NCI-H2081 (cell line): ENCODE results near the gene GNG10.
"Not testable (repeated sequence)": the region's sequence is repeated elsewhere in the genome, so short reads cannot be mapped to it uniquely, and the experiment has no call there.

Experiments
- DNase-seq, 2 experiments: peaks; one replicate each; lab custom pipeline; 2025; lab: John Stamatoyannopoulos, UW

The GNG10 gene

DNA sequence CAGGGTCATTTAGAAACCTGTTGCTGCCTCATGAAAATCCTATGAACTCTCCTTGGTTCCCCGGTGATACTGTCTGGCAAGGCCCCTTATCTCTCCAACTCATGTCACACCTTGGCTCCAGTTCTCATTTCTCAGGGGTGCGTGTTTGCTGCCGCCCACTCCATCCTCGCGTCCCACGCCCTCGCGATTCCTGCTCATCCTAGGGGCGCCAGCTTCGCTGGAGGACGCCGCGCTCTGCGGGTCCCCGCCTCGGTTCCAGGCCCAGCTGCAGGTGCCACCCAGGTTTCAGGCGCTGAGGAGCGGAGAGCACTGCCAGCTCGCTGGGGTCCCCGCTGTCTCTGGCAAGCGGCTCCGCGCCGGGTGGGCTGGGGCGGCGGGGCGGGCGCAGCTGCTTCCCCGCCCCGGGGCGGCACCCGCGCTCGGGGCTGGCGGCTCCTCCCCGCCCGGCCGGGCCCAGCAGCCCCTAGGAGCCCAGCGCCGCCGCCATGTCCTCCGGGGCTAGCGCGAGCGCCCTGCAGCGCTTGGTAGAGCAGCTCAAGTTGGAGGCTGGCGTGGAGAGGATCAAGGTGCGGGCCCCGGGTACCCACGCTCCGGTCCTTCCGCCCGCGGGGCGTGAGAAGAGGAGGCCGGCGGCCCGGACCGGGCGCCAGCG lies at the start of gene GNG10:
Gene GNG10 (plus strand): TSS at position 456 of the 652 bp plus-strand sequence. CDS start 30 bp downstream, at position 486.
- peak; percentile 52 to 76 for DNase-seq

GRCh38 chr9:111613436-111614040 lies 47.9 kb upstream of the GNG10 start:
- no peak for DNase-seq

DNA sequence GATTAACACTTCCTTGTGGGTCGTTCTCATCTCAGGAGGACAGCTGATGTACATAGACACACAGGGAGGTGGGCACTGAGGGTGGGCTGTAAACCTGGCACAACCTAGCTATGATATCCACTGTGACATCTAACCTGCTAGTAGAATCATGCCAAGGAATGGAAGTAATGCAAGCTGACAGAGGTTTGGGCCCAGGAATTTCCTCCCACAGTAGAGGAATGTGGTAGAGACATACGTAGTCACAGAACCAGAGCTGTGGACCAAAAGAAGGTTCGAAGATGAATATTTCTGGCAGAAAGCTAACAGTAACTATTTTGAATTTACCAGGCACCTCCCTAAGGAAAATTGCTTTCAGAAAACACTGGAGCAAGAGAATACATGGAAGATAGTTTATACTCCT lies 45.5 kb upstream of the GNG10 start:
- no peak for DNase-seq

DNA sequence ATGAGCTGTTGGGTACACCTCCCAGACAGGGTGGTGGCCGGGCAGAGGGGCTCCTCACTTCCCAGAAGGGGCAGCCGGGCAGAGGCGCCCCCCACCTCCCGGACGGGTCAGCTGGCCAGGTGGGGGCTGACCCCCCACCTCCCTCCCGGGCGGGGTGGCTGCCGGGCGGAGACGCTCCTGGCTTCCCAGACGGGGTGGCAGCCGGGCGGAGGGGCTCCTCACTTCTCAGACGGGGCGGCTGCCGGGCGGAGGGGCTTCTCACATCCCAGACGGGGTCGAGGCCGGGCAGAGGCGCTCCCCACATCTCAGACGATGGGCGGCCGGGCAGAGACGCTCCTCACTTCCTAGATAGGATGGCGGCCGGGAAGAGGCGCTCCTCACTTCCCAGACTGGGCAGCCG lies 44.1 kb upstream of the GNG10 start:
- not testable (repeated sequence) for DNase-seq

DNA sequence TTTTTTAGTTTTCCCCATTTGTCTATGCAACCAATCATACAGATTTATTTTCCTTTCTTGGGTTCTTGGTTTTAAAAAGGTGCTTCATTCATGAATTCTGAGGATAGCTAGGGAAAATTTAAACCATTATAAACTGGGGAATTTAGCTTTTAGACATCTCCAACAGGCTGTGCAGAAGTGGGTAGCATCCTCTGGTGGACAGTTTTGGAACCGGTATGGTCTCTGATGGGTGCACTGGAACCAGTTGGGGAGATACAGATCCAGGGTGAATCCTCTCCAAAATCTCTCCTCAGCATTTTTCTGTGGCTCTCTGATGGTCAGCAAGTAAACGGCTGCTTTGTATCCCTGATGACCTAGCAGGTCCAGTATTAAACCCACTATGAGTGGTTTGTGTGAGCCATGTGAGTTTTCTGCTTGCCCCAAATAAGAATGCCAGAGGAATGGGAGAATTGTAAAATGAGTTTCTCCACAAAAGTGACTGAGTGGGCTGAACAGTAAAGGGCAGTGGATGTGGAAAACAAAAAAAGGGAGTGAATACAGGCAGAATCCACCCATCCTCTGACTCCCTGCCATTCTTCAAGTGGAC lies 39.4 kb upstream of the GNG10 start:
- peak in 1 of 2 experiments; percentile 10 for DNase-seq

GRCh38 chr9:111622626-111623025 lies 38.8 kb upstream of the GNG10 start:
- DNase-seq, result no peak

- no peak for DNase-seq
These were observed 34.0 kb upstream of the GNG10 start for GRCh38 chr9:111627260-111627963.

- no peak for DNase-seq
These were observed 33.0 kb upstream of the GNG10 start for GRCh38 chr9:111628411-111628810.

GRCh38 chr9:111630182-111630963 lies 31.0 kb upstream of the GNG10 start:
- DNase-seq, result no peak

DNA sequence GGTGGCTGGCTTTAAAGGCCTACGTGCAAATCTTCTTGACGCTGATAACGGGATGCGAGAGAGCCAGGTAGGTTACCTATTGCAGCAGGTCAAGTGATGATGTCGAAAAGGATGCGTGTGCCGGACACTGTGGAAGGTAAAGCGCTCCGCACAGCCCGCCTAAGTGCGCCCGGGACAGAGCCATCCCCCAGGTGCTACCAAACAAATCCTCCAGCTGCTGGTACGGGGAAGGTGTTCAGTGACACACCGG lies 30.5 kb upstream of the GNG10 start:
- DNase-seq, result no peak

DNA sequence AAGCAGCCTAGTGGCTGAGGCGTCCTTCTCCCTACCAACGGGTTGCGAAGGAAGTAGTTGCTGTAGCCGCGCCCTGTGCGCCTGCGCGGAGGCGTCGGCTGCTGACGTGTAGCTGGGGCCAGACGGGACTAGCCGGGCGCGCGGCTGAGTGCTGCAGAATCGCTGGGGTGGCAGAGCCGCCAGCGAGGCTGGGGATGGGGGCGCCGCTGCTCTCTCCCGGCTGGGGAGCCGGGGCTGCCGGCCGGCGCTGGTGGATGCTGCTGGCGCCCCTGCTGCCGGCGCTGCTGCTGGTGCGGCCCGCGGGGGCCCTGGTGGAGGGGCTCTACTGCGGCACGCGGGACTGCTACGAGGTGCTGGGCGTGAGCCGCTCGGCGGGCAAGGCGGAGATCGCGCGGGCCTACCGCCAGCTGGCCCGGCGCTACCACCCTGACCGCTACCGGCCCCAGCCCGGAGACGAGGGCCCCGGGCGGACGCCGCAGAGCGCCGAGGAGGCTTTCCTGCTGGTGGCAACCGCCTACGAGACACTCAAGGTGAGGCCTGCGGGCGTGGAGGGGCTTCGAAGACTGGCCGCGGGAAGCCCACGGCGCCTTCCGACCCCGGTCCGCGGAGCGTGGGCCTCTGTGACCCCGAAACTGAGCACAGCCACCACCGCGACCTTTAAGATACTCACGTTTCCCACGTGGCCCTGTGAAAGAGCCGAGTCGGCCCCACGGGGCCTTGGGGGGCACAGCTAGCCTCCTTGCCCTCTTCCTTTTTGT lies 30.0 kb upstream of the GNG10 start, which contains the start of gene DNAJC25:
Gene DNAJC25 (plus strand): TSS at position 121 of the 758 bp plus-strand sequence. CDS start 74 bp downstream, at position 195.
- DNase-seq, result peak; percentile 97 to 99

DNA sequence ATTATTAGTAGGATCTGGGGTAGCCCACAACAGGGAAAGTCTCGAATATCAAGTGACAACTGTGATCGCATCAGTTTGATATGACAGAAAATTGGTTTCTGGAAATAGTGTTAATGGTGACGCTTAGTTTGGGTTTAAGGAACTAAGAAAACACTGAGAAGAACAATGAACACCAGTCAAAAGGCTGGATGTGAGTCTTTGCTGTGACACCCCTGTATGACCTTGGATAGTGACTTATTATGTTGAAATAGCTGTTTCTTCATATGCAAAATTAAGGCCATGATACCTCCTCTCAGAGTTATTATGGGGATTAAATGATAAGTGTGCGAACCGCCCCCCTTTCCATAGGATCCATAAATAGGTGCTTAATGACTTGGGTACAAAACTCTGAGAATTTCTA lies 29.3 kb upstream of the GNG10 start:
- no peak for DNase-seq

- DNase-seq, result no peak
These were observed 28.6 kb upstream of the GNG10 start for GRCh38 chr9:111632695-111633388.

DNA sequence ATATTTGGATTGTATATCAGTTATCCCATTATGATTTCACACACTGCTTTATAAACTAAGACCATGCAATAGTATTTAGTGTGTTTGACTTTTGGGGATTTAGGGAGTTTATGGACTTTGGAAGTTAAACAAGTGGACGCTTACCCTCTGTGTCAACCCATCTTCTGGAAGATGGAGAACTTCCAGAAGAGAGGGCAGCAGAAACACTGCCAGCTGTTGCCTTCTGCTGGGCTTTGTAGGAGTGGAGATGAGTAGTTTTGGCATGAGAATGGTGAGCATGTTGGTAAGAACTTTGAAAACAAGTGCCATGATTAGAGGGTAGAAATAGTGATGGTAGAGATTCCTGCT lies 28.0 kb upstream of the GNG10 start:
- DNase-seq, result no peak

- no peak for DNase-seq
These were observed 26.5 kb upstream of the GNG10 start for GRCh38 chr9:111634860-111635259.

DNA sequence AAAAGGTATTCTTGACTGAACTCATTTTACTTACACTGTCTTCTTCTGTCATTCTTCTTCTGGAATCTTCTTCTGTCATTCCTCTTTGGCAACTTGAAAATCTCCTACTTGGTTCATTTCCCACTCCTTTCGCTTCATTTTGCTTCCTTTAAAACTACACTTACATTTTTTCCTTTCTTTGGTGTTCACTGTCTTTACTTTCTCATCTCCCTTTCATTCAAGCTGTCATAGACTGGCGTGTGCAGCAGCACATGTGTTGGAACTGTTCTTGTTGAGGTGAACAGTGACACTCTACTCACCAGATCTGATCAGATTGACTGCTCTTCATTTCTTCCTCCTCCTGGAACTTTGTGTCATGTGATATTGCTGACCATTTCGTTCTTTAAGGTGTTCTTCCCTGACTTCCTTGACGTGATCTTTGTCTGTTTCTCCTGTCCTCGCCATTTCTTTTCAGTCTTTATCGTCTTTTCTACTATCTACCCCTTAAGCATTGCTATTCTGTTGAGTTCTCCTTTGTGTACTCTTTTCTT lies 23.9 kb upstream of the GNG10 start:
- no peak for DNase-seq

GRCh38 chr9:111644195-111644772 lies 17.1 kb upstream of the GNG10 start:
- no peak for DNase-seq

DNA sequence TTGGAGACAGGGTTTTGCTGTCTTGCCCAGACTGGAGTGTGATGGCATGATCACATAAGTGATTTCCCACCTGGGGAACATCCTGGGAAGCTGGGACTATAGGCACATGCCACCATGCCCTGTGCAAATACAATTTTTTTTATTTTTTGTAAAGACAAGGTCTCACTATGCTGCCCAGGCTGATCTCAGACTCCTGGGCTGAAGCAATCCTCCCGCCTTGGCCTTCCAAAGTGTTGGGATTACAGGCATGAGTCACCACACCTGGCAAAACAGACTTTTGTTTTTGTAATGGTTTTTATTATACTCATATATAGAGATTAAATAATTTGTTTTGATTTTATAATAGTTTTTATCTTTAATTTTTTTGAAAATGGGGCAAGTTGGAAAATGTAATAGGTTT lies 15.6 kb upstream of the GNG10 start:
- DNase-seq, result no peak

- no peak for DNase-seq
These were observed 15.0 kb upstream of the GNG10 start for GRCh38 chr9:111646417-111646816.

DNA sequence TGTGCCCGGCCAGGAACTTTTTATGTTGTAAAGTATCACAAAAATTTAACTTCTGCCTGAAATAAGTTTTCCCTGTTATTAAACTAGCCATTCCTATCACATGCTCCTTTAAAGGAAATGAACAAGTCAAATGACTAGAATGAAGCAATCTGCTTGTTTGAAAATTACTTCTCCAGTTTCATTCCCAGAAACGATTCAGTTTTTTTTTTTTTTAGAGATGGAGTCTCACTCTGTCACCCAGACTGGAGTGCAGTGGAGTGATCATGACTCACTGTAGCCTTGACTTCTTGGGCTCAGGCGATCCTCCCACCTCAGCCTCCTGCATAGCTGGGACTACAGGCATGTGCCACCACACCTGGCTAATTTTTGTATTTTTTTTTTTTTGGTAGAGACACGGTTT lies 13.3 kb upstream of the GNG10 start:
- DNase-seq, result no peak
